ENCODE measurements around the gene FBXW4.

Gene FBXW4

GRCh38 chr10:101695404-101695890, 477 bp upstream of the FBXW4 start:
- DNase-seq = peak; percentile 73

- DNase-seq = peak; percentile 90
Measured at GRCh38 chr10:101693978-101694673, 844 bp downstream of the FBXW4 start.

GRCh38 chr10:101693651-101693977, 1.4 kb downstream of the FBXW4 start:
- DNase-seq = no peak

- DNase-seq = no peak
Measured at GRCh38 chr10:101691081-101691480, 3.9 kb downstream of the FBXW4 start.

GRCh38 chr10:101690461-101690860, 4.5 kb downstream of the FBXW4 start:
- no peak for DNase-seq

- no peak for DNase-seq
Measured at GRCh38 chr10:101687071-101687658, 7.8 kb downstream of the FBXW4 start.

GRCh38 chr10:101686133-101686925, 8.6 kb downstream of the FBXW4 start:
- DNase-seq = no peak

- no peak for DNase-seq
Measured at GRCh38 chr10:101684782-101685181, 10.2 kb downstream of the FBXW4 start.

- DNase-seq = no peak
Measured at GRCh38 chr10:101683276-101683675, 11.7 kb downstream of the FBXW4 start.

GRCh38 chr10:101682172-101682825, 12.7 kb downstream of the FBXW4 start:
- DNase-seq = no peak

GRCh38 chr10:101676565-101676964, 18.4 kb downstream of the FBXW4 start:
- peak; percentile 39 for DNase-seq

- no peak for DNase-seq
Measured at GRCh38 chr10:101675115-101675514, 19.9 kb downstream of the FBXW4 start.

- DNase-seq = no peak
Measured at GRCh38 chr10:101672536-101672935, 22.4 kb downstream of the FBXW4 start.

GRCh38 chr10:101671453-101671852, 23.5 kb downstream of the FBXW4 start:
- DNase-seq = no peak

- DNase-seq = no peak
Measured at GRCh38 chr10:101670635-101671034, 24.3 kb downstream of the FBXW4 start.

GRCh38 chr10:101669181-101669580, 25.8 kb downstream of the FBXW4 start:
- DNase-seq = no peak

- no peak for DNase-seq
Measured at GRCh38 chr10:101668566-101668965, 26.4 kb downstream of the FBXW4 start.

GRCh38 chr10:101666083-101666482, 28.9 kb downstream of the FBXW4 start:
- no peak for DNase-seq

- no peak for DNase-seq
Measured at GRCh38 chr10:101663097-101663496, 31.9 kb downstream of the FBXW4 start.

- no peak for DNase-seq
Measured at GRCh38 chr10:101660256-101660655, 34.7 kb downstream of the FBXW4 start.

GRCh38 chr10:101658975-101659374, 36.0 kb downstream of the FBXW4 start:
- no peak for DNase-seq

- DNase-seq = no peak
Measured at GRCh38 chr10:101656890-101657289, 38.1 kb downstream of the FBXW4 start.

GRCh38 chr10:101655570-101655969, 39.4 kb downstream of the FBXW4 start:
- DNase-seq = no peak
